ENCODE data around the gene ZDHHC11B.

Gene ZDHHC11B

GRCh38 chr5:672329-673160 lies 112.0 kb downstream of the ZDHHC11B start:
- H3K27me3 ChIP-seq (ENCODE audit: control insufficient read depth, insufficient read depth, low read length) = peaks cover 25% of the 10 kb centered on the region; the same call in 1 of the 2 replicates
- no peaks in the 10 kb centered on the region for H3K9me3 ChIP-seq (ENCODE audit: control insufficient read depth, insufficient read depth, low read length)
- no peak overlapping the region for H3K4me3 ChIP-seq (ENCODE audit: low read depth, low read length)
- 0 out of 2 replicates have a peak, but pooled peaks cover 12% of the 10 kb centered on the region for H3K4me1 ChIP-seq (ENCODE audit: control insufficient read depth, insufficient read depth, low read length)
- peaks cover 8% of the 10 kb centered on the region; the same call in 1 of the 2 replicates for H3K36me3 ChIP-seq (ENCODE audit: control insufficient read depth, insufficient read depth, low read length)
- H3K9ac ChIP-seq (ENCODE audit: low read depth, low read length) = no peak overlapping the region; the same call in 1 of the 2 replicates
- H3K27ac ChIP-seq (ENCODE audit: low read depth, low read length) = peak overlapping the region; percentile 36

GRCh38 chr5:671459-672328 lies 112.8 kb downstream of the ZDHHC11B start:
- peaks cover 17% of the 10 kb centered on the region; the same call in 1 of the 2 replicates for H3K27me3 ChIP-seq (ENCODE audit: control insufficient read depth, insufficient read depth, low read length)
- no peak overlapping the region for H3K4me3 ChIP-seq (ENCODE audit: low read depth, low read length)
- H3K27ac ChIP-seq (ENCODE audit: low read depth, low read length) = peak overlapping the region; percentile 36
- H3K9me3 ChIP-seq (ENCODE audit: control insufficient read depth, insufficient read depth, low read length) = no peaks in the 10 kb centered on the region
- no peak overlapping the region for H3K9ac ChIP-seq (ENCODE audit: low read depth, low read length)
- peaks cover 17% of the 10 kb centered on the region for H3K36me3 ChIP-seq (ENCODE audit: control insufficient read depth, insufficient read depth, low read length)
- 0 out of 2 replicates have a peak, but pooled peaks cover 12% of the 10 kb centered on the region for H3K4me1 ChIP-seq (ENCODE audit: control insufficient read depth, insufficient read depth, low read length)

- no peak overlapping the region for H3K27ac ChIP-seq (ENCODE audit: low read depth, low read length)
- no peaks in the 10 kb centered on the region for H3K9me3 ChIP-seq (ENCODE audit: control insufficient read depth, insufficient read depth, low read length)
- H3K9ac ChIP-seq (ENCODE audit: low read depth, low read length) = no peak overlapping the region
- 0 out of 2 replicates have a peak, but pooled peaks cover 12% of the 10 kb centered on the region for H3K4me1 ChIP-seq (ENCODE audit: control insufficient read depth, insufficient read depth, low read length)
- H3K4me3 ChIP-seq (ENCODE audit: low read depth, low read length) = no peak overlapping the region
- peaks cover 7% of the 10 kb centered on the region; the same call in 1 of the 2 replicates for H3K27me3 ChIP-seq (ENCODE audit: control insufficient read depth, insufficient read depth, low read length)
- H3K36me3 ChIP-seq (ENCODE audit: control insufficient read depth, insufficient read depth, low read length) = peaks cover 23% of the 10 kb centered on the region
These were observed 113.9 kb downstream of the ZDHHC11B start for GRCh38 chr5:670396-671270.

GRCh38 chr5:669842-670395 lies 114.6 kb downstream of the ZDHHC11B start:
- Histone ChIP-seq H3K4me3 (ENCODE audit: low read depth, low read length) (no peak overlapping the region), H3K36me3 (ENCODE audit: control insufficient read depth, insufficient read depth, low read length) (peaks cover 27% of the 10 kb centered on the region), H3K27me3 (ENCODE audit: control insufficient read depth, insufficient read depth, low read length) (peaks cover 4% of the 10 kb centered on the region; the same call in 1 of the 2 replicates), H3K4me1 (ENCODE audit: control insufficient read depth, insufficient read depth, low read length) (0 out of 2 replicates have a peak, but pooled peaks cover 12% of the 10 kb centered on the region), H3K27ac (ENCODE audit: low read depth, low read length) (no peak overlapping the region), H3K9me3 (ENCODE audit: control insufficient read depth, insufficient read depth, low read length) (no peaks in the 10 kb centered on the region), H3K9ac (ENCODE audit: low read depth, low read length) (no peak overlapping the region)

- H3K9ac ChIP-seq (ENCODE audit: low read depth, low read length) = no peak overlapping the region
- 0 out of 2 replicates have a peak, but pooled peaks cover 12% of the 10 kb centered on the region for H3K4me1 ChIP-seq (ENCODE audit: control insufficient read depth, insufficient read depth, low read length)
- H3K27ac ChIP-seq (ENCODE audit: low read depth, low read length) = no peak overlapping the region
These were observed 115.3 kb downstream of the ZDHHC11B start for GRCh38 chr5:669111-669841.

GRCh38 chr5:668283-668995 lies 116.1 kb downstream of the ZDHHC11B start:
- no peak overlapping the region for H3K9ac ChIP-seq (ENCODE audit: low read depth, low read length)
- no peak overlapping the region for H3K27ac ChIP-seq (ENCODE audit: low read depth, low read length)
- H3K36me3 ChIP-seq (ENCODE audit: control insufficient read depth, insufficient read depth, low read length) = peaks cover 40% of the 10 kb centered on the region
- 0 out of 2 replicates have a peak, but pooled peaks cover 12% of the 10 kb centered on the region for H3K4me1 ChIP-seq (ENCODE audit: control insufficient read depth, insufficient read depth, low read length)
- no peaks in the 10 kb centered on the region for H3K9me3 ChIP-seq (ENCODE audit: control insufficient read depth, insufficient read depth, low read length)
- no peak overlapping the region for H3K4me3 ChIP-seq (ENCODE audit: low read depth, low read length)
- no peaks in the 10 kb centered on the region for H3K27me3 ChIP-seq (ENCODE audit: control insufficient read depth, insufficient read depth, low read length)

More at GRCh38 chr5:669111-669841, 115.3 kb downstream of the ZDHHC11B start:
- peaks cover 4% of the 10 kb centered on the region; the same call in 1 of the 2 replicates for H3K27me3 ChIP-seq (ENCODE audit: control insufficient read depth, insufficient read depth, low read length)
- peaks cover 32% of the 10 kb centered on the region for H3K36me3 ChIP-seq (ENCODE audit: control insufficient read depth, insufficient read depth, low read length)
- no peak overlapping the region for H3K4me3 ChIP-seq (ENCODE audit: low read depth, low read length)
- H3K9me3 ChIP-seq (ENCODE audit: control insufficient read depth, insufficient read depth, low read length) = no peaks in the 10 kb centered on the region

GRCh38 chr5:666816-667498 lies 117.6 kb downstream of the ZDHHC11B start:
- Histone ChIP-seq H3K4me3 (ENCODE audit: low read depth, low read length) (no peak overlapping the region), H3K9ac (ENCODE audit: low read depth, low read length) (no peak overlapping the region), H3K9me3 (ENCODE audit: control insufficient read depth, insufficient read depth, low read length) (no peaks in the 10 kb centered on the region), H3K27ac (ENCODE audit: low read depth, low read length) (no peak overlapping the region), H3K36me3 (ENCODE audit: control insufficient read depth, insufficient read depth, low read length) (peaks cover 47% of the 10 kb centered on the region), H3K4me1 (ENCODE audit: control insufficient read depth, insufficient read depth, low read length) (0 out of 2 replicates have a peak, but pooled peaks cover 6% of the 10 kb centered on the region), H3K27me3 (ENCODE audit: control insufficient read depth, insufficient read depth, low read length) (no peaks in the 10 kb centered on the region)

- Histone ChIP-seq H3K4me1 (ENCODE audit: control insufficient read depth, insufficient read depth, low read length) (0 out of 2 replicates have a peak, but pooled peaks cover 3% of the 10 kb centered on the region), H3K27me3 (ENCODE audit: control insufficient read depth, insufficient read depth, low read length) (no peaks in the 10 kb centered on the region), H3K9me3 (ENCODE audit: control insufficient read depth, insufficient read depth, low read length) (no peaks in the 10 kb centered on the region), H3K27ac (ENCODE audit: low read depth, low read length) (no peak overlapping the region), H3K4me3 (ENCODE audit: low read depth, low read length) (no peak overlapping the region), H3K36me3 (ENCODE audit: control insufficient read depth, insufficient read depth, low read length) (peaks cover 52% of the 10 kb centered on the region), H3K9ac (ENCODE audit: low read depth, low read length) (no peak overlapping the region)
These were observed 118.4 kb downstream of the ZDHHC11B start for GRCh38 chr5:665956-666711.
